ENCODE measurements around the gene IFNAR1. TPM values are rescaled to one million over a fixed set of nuclear protein-coding genes. Genes with fewer than 3 reads are reported as not detected.

The IFNAR1 gene
- total RNA-seq, 1 experiment from 2014 or later, result 30.0 TPM

GRCh38 chr21:33383056-33383888, 58.5 kb downstream of the IFNAR1 start:
- BruUV-seq (replicated peaks), result TSS peak; percentile 62
- Mint-ChIP-seq H3K27ac (ENCODE audit: low read depth, unreplicated experiment) (peak overlapping the region; percentile 88), H3K4me1 (ENCODE audit: insufficient read depth, unreplicated experiment) (peaks cover 36% of the 10 kb centered on the region), H3K4me3 (ENCODE audit: unreplicated experiment) (peak overlapping the region; percentile 50), H3K27me3 (ENCODE audit: insufficient read depth, unreplicated experiment) (no peaks in the 10 kb centered on the region), H3K36me3 (ENCODE audit: insufficient read depth, unreplicated experiment) (no peaks in the 10 kb centered on the region), H3K9me3 (ENCODE audit: unreplicated experiment) (no peaks in the 10 kb centered on the region)
- no peak for TF ChIP-seq CTCF (IDR thresholded peaks at IDR 0.05; ENCODE audit: unreplicated experiment)
- ChIA-PET POLR2A (interaction anchor here (0.9 to 4.2 kb wide), 6 partner anchors 19 to 58 kb away, joined by 3 to 32 read pairs (median 4); partner anchors contain the start of genes IFNAR1 and IFNGR2), CTCF (interaction anchor here (0.5 to 1.9 kb wide), 2 partner anchors 22 to 46 kb away, joined by 3 to 6 read pairs; no protein-coding TSS in a partner anchor)
- intact Hi-C loops (cut with micrococcal nuclease), result loop anchor here (1.0 to 5.0 kb wide), 3 partner anchors 19 to 59 kb away; no protein-coding TSS in a partner anchor
- DNase-seq (ENCODE audit: unreplicated experiment), result peak; percentile 97

- ChIA-PET POLR2A (interaction anchor here (0.6 to 1.8 kb wide), 6 partner anchors 12 to 49 kb away, joined by 3 to 14 read pairs (median 4); partner anchors contain the start of gene IFNGR2), CTCF (interaction anchor here (0.8 to 1.9 kb wide), 4 partner anchors 24 to 47 kb away, joined by 3 to 7 read pairs (median 4); no protein-coding TSS in a partner anchor)
- intact Hi-C loops (cut with micrococcal nuclease), result loop anchor here (5.0 kb wide), 1 partner anchor 57 kb away; no protein-coding TSS in a partner anchor
- no peaks in the 10 kb centered on the region for H3K27me3 Mint-ChIP-seq (ENCODE audit: insufficient read depth, unreplicated experiment)
- H3K9me3 Mint-ChIP-seq (ENCODE audit: unreplicated experiment), result no peaks in the 10 kb centered on the region
- peaks cover 34% of the 10 kb centered on the region for H3K4me1 Mint-ChIP-seq (ENCODE audit: insufficient read depth, unreplicated experiment)
- H3K36me3 Mint-ChIP-seq (ENCODE audit: insufficient read depth, unreplicated experiment), result no peaks in the 10 kb centered on the region
- no peak for DNase-seq (ENCODE audit: unreplicated experiment)
- TF ChIP-seq CTCF (IDR thresholded peaks at IDR 0.05; ENCODE audit: unreplicated experiment), result no peak
- no TSS peak for BruUV-seq (replicated peaks)
- H3K4me3 Mint-ChIP-seq (ENCODE audit: unreplicated experiment), result no peak overlapping the region
- no peak overlapping the region for H3K27ac Mint-ChIP-seq (ENCODE audit: low read depth, unreplicated experiment)
These were observed 60.1 kb downstream of the IFNAR1 start for GRCh38 chr21:33384841-33385331.

GRCh38 chr21:33386222-33386784, 61.5 kb downstream of the IFNAR1 start:
- POLR2A ChIA-PET, result interaction anchor here (0.9 to 1.8 kb wide), 3 partner anchors 10 to 18 kb away, joined by 3 to 14 read pairs (median 4); partner anchors contain the start of gene IFNGR2
- H3K4me1 Mint-ChIP-seq (ENCODE audit: insufficient read depth, unreplicated experiment), result peaks cover 20% of the 10 kb centered on the region
- no peak overlapping the region for H3K4me3 Mint-ChIP-seq (ENCODE audit: unreplicated experiment)
- no peaks in the 10 kb centered on the region for H3K27me3 Mint-ChIP-seq (ENCODE audit: insufficient read depth, unreplicated experiment)
- intact Hi-C loops (cut with micrococcal nuclease), result no loop called here
- no TSS peak for BruUV-seq (replicated peaks)
- DNase-seq (ENCODE audit: unreplicated experiment), result no peak
- no peak for TF ChIP-seq CTCF (IDR thresholded peaks at IDR 0.05; ENCODE audit: unreplicated experiment)
- H3K27ac Mint-ChIP-seq (ENCODE audit: low read depth, unreplicated experiment), result no peak overlapping the region
- CTCF ChIA-PET, result interaction anchor here (0.7 to 1.9 kb wide), 4 partner anchors 12 to 41 kb away, joined by 3 to 7 read pairs (median 4); no protein-coding TSS in a partner anchor
- no peaks in the 10 kb centered on the region for H3K36me3 Mint-ChIP-seq (ENCODE audit: insufficient read depth, unreplicated experiment)
- no peaks in the 10 kb centered on the region for H3K9me3 Mint-ChIP-seq (ENCODE audit: unreplicated experiment)

GRCh38 chr21:33387294-33387693, 62.5 kb downstream of the IFNAR1 start:
- Mint-ChIP-seq H3K27me3 (ENCODE audit: insufficient read depth, unreplicated experiment) (no peaks in the 10 kb centered on the region), H3K9me3 (ENCODE audit: unreplicated experiment) (no peaks in the 10 kb centered on the region), H3K4me3 (ENCODE audit: unreplicated experiment) (no peak overlapping the region), H3K27ac (ENCODE audit: low read depth, unreplicated experiment) (no peak overlapping the region), H3K4me1 (ENCODE audit: insufficient read depth, unreplicated experiment) (peaks cover 14% of the 10 kb centered on the region), H3K36me3 (ENCODE audit: insufficient read depth, unreplicated experiment) (no peaks in the 10 kb centered on the region)
- POLR2A ChIA-PET, result interaction anchor here (1.6 kb wide), 1 partner anchor 17 kb away, joined by 3 read pairs; no protein-coding TSS in a partner anchor
- no peak for TF ChIP-seq CTCF (IDR thresholded peaks at IDR 0.05; ENCODE audit: unreplicated experiment)
- CTCF ChIA-PET, result interaction anchor here (0.6 to 1.1 kb wide), 2 partner anchors 10 to 13 kb away, joined by 3 read pairs; no protein-coding TSS in a partner anchor
- BruUV-seq (replicated peaks), result no TSS peak
- no peak for DNase-seq (ENCODE audit: unreplicated experiment)
- intact Hi-C loops (cut with micrococcal nuclease), result no loop called here
